NCI-H2196 treated with DMSO at 0.1 percent for 48 hours (cell line): Measurements from ENCODE around the gene BMI1.
"Not testable (repeated sequence)": the region's sequence is repeated elsewhere in the genome, so short reads cannot be mapped to it uniquely, and the experiment has no call there.

Experiments used
- DNase-seq: peaks from one replicate; lab custom pipeline; 2025; ENCODE audit not compliant: unreplicated experiment; lab: John Stamatoyannopoulos, UW

BMI1 gene

GRCh38 chr10:22338931-22339330 lies 18.0 kb downstream of the BMI1 start:
- DNase-seq = no peak

- DNase-seq = no peak
These were observed 18.9 kb downstream of the BMI1 start for GRCh38 chr10:22339761-22340328.

DNA sequence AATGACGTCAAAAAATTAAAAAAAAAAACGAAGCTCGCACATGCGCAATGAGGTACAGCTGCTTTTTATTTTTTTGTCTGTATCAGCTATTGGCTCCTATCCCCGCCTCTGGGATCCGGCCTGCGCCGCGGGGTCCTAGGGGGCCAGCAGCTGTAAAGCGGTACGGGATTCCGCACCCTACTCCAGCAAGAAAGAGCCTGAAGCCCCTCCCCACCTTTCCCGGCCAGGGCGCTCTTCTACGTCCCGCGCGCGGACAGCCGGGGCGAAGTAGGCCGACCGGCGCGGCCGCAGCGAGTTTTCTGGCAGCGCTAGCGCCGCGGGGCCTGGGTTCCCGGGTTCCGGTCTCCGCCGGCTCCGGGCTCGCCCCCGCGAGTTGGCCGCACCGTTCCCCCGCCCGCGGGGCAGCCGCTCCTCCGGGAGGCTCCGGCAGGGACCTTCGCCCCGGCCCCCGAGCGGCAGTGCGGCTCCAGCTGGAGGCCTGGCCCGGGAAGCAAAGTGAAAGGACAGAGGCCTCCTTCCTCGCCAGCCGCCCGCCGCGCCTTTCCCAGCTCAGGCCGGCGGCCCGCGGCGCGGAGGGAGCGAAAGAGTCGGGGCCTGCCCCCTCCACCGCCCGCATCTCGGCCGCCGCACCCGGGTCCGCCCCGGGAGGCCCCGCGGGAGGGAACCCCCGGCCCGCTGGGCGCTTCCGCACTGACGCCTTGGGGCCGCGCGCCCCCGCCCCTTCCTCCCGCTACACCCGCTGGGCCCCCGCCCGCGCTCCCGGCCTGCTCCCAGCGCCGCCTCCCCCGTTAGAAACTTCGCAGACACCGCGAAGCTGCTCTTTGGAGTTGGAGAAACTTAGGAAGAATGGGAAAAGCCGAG lies 19.7 kb downstream of the BMI1 start:
- DNase-seq = peak; percentile 36

- DNase-seq = no peak
These were observed 20.5 kb downstream of the BMI1 start for GRCh38 chr10:22341190-22341925.

- DNase-seq = no peak
These were observed 21.0 kb downstream of the BMI1 start for GRCh38 chr10:22341926-22342196.

- no peak for DNase-seq
These were observed 21.5 kb downstream of the BMI1 start for GRCh38 chr10:22342421-22342820.

- DNase-seq = no peak
These were observed 22.8 kb downstream of the BMI1 start for GRCh38 chr10:22343731-22344130.

DNA sequence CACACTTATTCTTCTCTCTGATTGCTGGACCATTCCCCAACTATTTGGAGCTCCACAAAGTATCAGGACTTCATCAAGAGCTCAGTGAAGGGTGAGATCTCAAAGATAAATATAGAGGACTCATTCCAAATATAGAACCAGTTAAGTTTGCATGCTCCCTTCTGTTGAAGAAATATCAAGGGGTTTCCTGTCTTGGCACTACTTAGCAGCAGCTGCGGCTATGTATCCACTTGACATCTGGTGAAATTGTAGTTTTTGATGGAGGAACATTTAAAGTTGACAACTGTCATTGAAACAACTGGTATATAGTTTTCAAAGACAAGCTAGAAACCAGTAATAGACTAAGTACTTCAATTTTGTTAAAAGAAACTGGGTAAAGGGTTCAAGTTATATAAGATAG lies 23.4 kb downstream of the BMI1 start:
- DNase-seq = no peak

DNA sequence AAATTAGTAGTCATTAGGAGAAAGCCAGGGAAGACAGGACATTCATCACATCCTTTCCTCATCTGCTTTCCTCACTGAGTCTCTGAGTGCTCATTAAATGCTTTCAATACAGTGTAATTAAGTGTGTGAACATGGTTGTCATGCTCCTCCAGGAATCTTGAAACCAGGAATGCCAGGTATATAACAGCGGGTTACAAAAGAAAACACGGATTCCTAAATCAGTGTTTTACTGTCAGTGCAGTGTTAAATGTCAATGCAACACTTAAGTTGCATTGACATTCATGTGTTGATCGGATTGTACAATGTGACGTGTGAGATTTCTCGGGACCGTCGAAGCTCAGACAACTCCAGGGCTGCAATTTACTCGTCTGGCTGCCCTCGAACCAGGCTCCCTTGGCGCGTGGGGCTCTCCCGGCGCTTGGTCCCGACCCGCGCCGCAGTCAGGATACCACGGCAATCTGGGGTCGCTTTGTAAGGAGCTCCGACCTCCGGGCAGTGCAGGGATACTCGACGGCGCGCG lies 23.9 kb downstream of the BMI1 start:
- DNase-seq = no peak

GRCh38 chr10:22345301-22346095 lies 24.6 kb downstream of the BMI1 start, which contains the start of gene SPAG6:
Gene SPAG6, plus strand, starts transcription at chr10:22345496. Its CDS starts 116 bp downstream, at chr10:22345612.
- DNase-seq = no peak

GRCh38 chr10:22346096-22346661 lies 25.3 kb downstream of the BMI1 start:
- no peak for DNase-seq

- DNase-seq = no peak
These were observed 28.9 kb downstream of the BMI1 start for GRCh38 chr10:22349755-22350154.

DNA sequence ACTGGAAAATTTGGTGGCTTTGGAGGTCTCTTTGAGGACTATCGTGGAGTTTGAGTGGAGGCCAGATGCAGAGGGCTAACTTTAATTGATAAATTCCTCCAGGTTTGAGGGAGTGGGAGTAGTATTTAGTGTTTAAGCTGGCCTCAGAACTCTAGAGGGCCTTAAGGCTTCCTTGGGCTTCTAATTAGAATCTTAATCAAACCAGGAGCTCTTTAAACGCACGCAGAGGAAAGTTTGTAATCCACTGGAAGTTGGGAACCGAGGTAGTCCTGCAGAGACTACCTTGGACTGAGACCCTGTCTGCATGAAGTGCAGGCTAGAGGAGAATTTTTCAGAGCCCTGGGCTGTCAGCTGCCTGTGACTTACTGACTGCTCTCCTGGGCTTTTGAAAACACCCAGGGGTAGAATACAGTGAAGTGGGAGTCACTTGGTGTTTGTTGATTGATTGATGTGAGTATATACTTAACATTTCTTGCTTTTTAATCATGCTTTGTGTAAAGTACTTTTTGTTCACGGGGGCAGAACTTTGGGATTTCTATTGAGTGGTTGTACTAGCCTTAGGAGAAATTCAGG lies 30.3 kb downstream of the BMI1 start:
- DNase-seq = no peak

GRCh38 chr10:22356324-22356873 lies 35.5 kb downstream of the BMI1 start:
- no peak for DNase-seq

- not testable (repeated sequence) for DNase-seq
These were observed 36.9 kb downstream of the BMI1 start for GRCh38 chr10:22357770-22358169.

GRCh38 chr10:22363305-22363704 lies 42.4 kb downstream of the BMI1 start:
- DNase-seq = no peak

- no peak for DNase-seq
These were observed 43.7 kb downstream of the BMI1 start for GRCh38 chr10:22364407-22365140.

DNA sequence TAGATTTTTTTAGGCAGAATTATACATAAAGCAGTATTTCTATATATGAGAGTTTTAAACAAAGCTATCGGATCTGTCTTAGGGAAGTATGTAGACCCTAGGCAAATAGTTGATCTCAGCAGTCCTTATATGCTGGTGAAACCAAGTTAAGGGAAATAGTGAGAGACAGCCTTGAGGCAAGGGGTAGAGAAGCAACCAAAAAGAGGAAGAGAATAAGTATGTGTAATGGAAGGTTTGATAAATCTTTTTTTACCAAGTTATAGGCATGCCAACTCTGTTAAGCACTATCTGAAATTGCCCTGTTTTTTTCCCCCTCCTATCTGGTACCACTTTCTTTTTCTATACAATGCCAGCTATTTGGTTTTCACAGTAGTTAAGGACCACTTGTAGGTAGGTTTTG lies 44.3 kb downstream of the BMI1 start:
- DNase-seq = no peak

DNA sequence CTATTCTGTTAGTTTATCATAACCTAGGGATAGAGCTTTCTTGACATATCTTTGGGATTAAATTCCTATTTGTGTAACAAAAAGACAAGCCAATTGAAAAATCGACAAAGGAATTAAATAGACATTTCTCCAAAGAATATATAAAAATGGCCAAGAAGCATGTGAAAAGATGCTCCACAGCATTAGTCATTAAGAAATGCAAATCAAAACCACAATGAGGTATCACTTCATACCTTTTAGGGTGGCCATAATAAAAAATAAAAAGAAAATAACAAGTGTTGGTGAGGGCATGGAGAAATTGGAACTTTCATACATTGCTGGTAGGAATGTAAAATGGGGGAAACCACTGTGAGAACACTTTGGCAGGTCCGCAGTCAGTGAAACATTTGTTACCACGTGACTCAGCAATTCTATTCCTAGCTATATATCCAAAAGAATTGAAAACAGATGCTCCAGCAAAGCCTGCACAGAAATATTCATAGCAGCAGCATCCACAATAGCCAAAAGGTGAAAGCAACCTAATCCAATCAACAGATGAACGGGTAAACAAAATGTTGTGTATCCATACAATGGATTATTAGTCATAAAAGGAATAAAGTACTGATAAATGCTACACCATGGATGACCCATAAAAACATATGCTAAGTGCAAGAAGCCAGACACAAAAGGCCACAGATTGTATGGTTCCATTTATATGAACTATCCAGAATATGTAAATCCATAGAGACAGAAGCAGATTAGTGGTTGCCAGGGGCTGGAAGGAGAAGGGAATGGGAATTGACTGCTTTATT lies 44.9 kb downstream of the BMI1 start:
- DNase-seq = no peak
